ENCODE results near the gene ARHGEF38. TPM values are rescaled to one million over a fixed set of nuclear protein-coding genes. Genes with fewer than 3 reads are reported as not detected.

ARHGEF38 gene
- total and polyA plus RNA-seq, 12 donors, result 0.28 TPM; not detected in 11

DNA sequence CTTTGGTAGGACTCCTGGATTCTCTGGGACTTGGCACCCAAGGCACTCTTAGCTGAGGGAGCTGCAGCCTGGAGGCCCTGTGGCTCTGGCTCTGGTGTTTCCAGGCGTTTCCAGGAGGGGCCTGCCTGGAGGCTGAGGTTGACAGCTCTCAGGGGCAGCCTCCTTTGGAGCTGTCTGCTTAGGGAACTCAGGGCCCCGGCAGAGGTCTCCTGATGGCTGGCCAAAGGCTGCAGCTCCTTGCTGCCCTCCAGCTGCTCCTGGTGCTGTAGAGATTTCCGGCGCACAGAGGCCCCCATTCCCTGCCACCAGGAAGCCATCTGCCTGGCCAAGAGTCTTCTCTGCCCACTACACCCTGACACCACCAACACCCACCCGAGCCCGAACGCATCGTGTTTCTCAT, 25.3 kb upstream of the ARHGEF38 start:
- H3K9me3 ChIP-seq, result no peaks in the 10 kb centered on the region
- ATAC-seq (no peak), DNase-seq (no peak)
- no peaks in the 10 kb centered on the region for H3K27me3 ChIP-seq
- H3K4me1 ChIP-seq, result no peaks in the 10 kb centered on the region
- H3K27ac ChIP-seq, result no peak overlapping the region
- 83 to 90% methylated on average over 8 of the region's 8 CpGs for WGBS, 2 donors
- TF ChIP-seq, protein P1, sequence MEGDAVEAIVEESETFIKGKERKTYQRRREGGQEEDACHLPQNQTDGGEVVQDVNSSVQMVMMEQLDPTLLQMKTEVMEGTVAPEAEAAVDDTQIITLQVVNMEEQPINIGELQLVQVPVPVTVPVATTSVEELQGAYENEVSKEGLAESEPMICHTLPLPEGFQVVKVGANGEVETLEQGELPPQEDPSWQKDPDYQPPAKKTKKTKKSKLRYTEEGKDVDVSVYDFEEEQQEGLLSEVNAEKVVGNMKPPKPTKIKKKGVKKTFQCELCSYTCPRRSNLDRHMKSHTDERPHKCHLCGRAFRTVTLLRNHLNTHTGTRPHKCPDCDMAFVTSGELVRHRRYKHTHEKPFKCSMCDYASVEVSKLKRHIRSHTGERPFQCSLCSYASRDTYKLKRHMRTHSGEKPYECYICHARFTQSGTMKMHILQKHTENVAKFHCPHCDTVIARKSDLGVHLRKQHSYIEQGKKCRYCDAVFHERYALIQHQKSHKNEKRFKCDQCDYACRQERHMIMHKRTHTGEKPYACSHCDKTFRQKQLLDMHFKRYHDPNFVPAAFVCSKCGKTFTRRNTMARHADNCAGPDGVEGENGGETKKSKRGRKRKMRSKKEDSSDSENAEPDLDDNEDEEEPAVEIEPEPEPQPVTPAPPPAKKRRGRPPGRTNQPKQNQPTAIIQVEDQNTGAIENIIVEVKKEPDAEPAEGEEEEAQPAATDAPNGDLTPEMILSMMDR (IDR thresholded peaks at IDR 0.05), result no peak
- intact Hi-C loops (cut with DNase I), result loop anchor here in 2 of 10 donors (10.0 kb wide), 2 partner anchors 108 to 128 kb away; no protein-coding TSS in a partner anchor
- no peaks in the 10 kb centered on the region for H3K36me3 ChIP-seq
- H3K4me3 ChIP-seq, result no peak overlapping the region

GRCh38 chr4:105536601-105537000, 15.8 kb upstream of the ARHGEF38 start:
- no peak for DNase-seq
- no peak for ATAC-seq
- TF ChIP-seq, protein P1 (IDR thresholded peaks at IDR 0.05), result no peak
- peaks cover 0 to 6% (median 0%) of the 10 kb centered on the region in 11 donors for H3K9me3 ChIP-seq
- H3K4me1 ChIP-seq, result no peaks in the 10 kb centered on the region
- intact Hi-C loops (cut with DNase I), result no loop called here
- H3K27me3 ChIP-seq, result no peaks in the 10 kb centered on the region
- no peak overlapping the region for H3K27ac ChIP-seq
- WGBS, 2 donors, result 88 to 92% methylated on average over 1 of the region's 1 CpG
- H3K4me3 ChIP-seq, result no peak overlapping the region
- no peaks in the 10 kb centered on the region for H3K36me3 ChIP-seq

DNA sequence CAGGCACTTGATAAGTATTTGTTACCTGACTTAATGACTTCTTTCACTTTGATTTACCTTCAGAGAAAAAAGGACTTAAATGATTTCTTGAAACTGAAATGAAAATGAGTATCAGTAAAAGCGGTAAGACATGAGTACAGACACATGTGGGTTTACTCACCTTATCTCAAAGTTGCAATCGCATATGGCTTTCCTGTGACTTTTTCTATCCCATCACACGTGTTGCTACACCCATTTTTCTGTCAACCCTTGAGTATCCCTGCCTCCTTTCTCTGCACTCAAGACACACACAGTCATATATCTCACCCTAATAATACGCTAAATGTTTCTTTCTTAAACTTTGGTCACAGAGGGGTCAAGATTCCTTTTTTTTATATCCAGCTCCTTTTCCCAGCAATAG, 11.0 kb upstream of the ARHGEF38 start:
- DNase-seq (no peak), ATAC-seq (no peak)
- WGBS, 2 donors, result 59 to 64% methylated on average over 4 of the region's 4 CpGs
- TF ChIP-seq, protein P1 (IDR thresholded peaks at IDR 0.05), result no peak
- Histone ChIP-seq H3K9me3 (peaks cover 0 to 6% (median 0%) of the 10 kb centered on the region in 11 donors), H3K36me3 (no peaks in the 10 kb centered on the region), H3K27me3 (no peaks in the 10 kb centered on the region), H3K27ac (no peak overlapping the region), H3K4me3 (no peak overlapping the region), H3K4me1 (peaks cover 0 to 8% (median 0%) of the 10 kb centered on the region in 9 donors)
- intact Hi-C loops (cut with DNase I), result no loop called here

- Histone ChIP-seq H3K27me3 (no peaks in the 10 kb centered on the region), H3K9me3 (peaks cover 0 to 6% (median 0%) of the 10 kb centered on the region in 11 donors), H3K36me3 (no peaks in the 10 kb centered on the region), H3K4me3 (no peak overlapping the region), H3K27ac (no peak overlapping the region), H3K4me1 (peaks cover 0 to 8% (median 0%) of the 10 kb centered on the region in 9 donors)
- ATAC-seq (no peak), DNase-seq (no peak)
- intact Hi-C loops (cut with DNase I), result no loop called here
- 75 to 79% methylated on average over 3 of the region's 3 CpGs for WGBS, 2 donors
- TF ChIP-seq, protein P1 (IDR thresholded peaks at IDR 0.05), result no peak
Observed at GRCh38 chr4:105542039-105542438, 10.4 kb upstream of the ARHGEF38 start.
